Esophagus squamous epithelium (tissue), 4 donors: ENCODE measurements around the gene SERINC4.

Experiments
- CTCF ChIP-seq, 6 experiments: fragments of 450-650 bp in 4 of 6; fragments of 200-600 bp in 2 of 6; sonication (generic) in 2 of 6; IDR thresholded peaks; one replicate each; pipeline ENCODE4 v1.5.1; 2016 to 2019; ENCODE audit warnings: antibody characterized with exemption in 6 of 6, mild to moderate bottlenecking in 4 of 6, moderate library complexity in 4 of 6
- POLR2A ChIP-seq, 4 donors: fragments of 450-650 bp; IDR thresholded peaks; one replicate each; pipeline ENCODE4 v1.6.1; 2017; ENCODE audit warnings: antibody characterized with exemption in 4 of 4, mild to moderate bottlenecking in 4 of 4, moderate library complexity in 3 of 4

- TF ChIP-seq CTCF (IDR thresholded peaks at IDR 0.05) (no peak), POLR2A (IDR thresholded peaks at IDR 0.05) (no peak)
Observed at GRCh38 chr15:43749690-43750345, 50.2 kb downstream of the SERINC4 start.
